ENCODE measurements around the gene DCAF12.

DNA sequence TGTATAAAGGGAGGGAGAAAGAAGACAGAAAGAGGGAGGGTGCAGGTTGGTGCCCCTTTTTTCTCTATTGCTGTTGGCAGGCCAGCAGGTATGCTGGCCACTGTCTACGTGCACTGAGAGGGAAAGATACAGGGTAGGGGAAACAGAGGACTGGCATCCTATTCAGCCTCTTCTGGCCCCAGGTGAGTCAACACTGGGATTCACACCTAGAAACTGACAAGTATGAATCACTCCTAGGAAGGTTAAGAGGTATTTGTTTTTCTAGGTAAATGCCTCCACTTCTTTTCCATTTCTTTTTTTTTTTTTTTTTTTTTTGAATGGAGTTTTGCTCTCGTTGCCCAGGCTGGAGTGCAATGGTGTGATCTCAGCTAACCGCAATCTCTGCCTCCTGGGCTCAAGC lies 49.6 kb upstream of the DCAF12 start:
- TF ChIP-seq, protein P1, sequence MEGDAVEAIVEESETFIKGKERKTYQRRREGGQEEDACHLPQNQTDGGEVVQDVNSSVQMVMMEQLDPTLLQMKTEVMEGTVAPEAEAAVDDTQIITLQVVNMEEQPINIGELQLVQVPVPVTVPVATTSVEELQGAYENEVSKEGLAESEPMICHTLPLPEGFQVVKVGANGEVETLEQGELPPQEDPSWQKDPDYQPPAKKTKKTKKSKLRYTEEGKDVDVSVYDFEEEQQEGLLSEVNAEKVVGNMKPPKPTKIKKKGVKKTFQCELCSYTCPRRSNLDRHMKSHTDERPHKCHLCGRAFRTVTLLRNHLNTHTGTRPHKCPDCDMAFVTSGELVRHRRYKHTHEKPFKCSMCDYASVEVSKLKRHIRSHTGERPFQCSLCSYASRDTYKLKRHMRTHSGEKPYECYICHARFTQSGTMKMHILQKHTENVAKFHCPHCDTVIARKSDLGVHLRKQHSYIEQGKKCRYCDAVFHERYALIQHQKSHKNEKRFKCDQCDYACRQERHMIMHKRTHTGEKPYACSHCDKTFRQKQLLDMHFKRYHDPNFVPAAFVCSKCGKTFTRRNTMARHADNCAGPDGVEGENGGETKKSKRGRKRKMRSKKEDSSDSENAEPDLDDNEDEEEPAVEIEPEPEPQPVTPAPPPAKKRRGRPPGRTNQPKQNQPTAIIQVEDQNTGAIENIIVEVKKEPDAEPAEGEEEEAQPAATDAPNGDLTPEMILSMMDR (conservative IDR thresholded peaks at IDR 0.05; ENCODE audit: low read depth, low read length) = no peak
- TF ChIP-seq RAD21 (IDR thresholded peaks at IDR 0.05; ENCODE audit: low read length) (no peak), POLR2A (IDR thresholded peaks at IDR 0.05; ENCODE audit: low read depth, low read length) (no peak), CEBPB (IDR thresholded peaks at IDR 0.05; ENCODE audit: low read depth, low read length) (no peak), RFX5 (IDR thresholded peaks at IDR 0.05; ENCODE audit: low read depth, low read length) (no peak), RCOR1 (IDR thresholded peaks at IDR 0.05; ENCODE audit: insufficient replicate concordance, low read length) (no peak), MXI1 (IDR thresholded peaks at IDR 0.05; ENCODE audit: borderline replicate concordance, low read depth, low read length) (no peak), BHLHE40 (IDR thresholded peaks at IDR 0.05; ENCODE audit: low read depth, low read length) (no peak), SMC3 (IDR thresholded peaks at IDR 0.05; ENCODE audit: low read depth, low read length) (no peak), CHD1 (IDR thresholded peaks at IDR 0.05; ENCODE audit: low read depth, low read length) (no peak), FOS (IDR thresholded peaks at IDR 0.05; ENCODE audit: low read depth, low read length) (no peak)
- TF ChIP-seq, protein P2, sequence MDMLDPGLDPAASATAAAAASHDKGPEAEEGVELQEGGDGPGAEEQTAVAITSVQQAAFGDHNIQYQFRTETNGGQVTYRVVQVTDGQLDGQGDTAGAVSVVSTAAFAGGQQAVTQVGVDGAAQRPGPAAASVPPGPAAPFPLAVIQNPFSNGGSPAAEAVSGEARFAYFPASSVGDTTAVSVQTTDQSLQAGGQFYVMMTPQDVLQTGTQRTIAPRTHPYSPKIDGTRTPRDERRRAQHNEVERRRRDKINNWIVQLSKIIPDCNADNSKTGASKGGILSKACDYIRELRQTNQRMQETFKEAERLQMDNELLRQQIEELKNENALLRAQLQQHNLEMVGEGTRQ (IDR thresholded peaks at IDR 0.05; ENCODE audit: low read depth, low read length) = no peak
- TF ChIP-seq, protein P3, sequence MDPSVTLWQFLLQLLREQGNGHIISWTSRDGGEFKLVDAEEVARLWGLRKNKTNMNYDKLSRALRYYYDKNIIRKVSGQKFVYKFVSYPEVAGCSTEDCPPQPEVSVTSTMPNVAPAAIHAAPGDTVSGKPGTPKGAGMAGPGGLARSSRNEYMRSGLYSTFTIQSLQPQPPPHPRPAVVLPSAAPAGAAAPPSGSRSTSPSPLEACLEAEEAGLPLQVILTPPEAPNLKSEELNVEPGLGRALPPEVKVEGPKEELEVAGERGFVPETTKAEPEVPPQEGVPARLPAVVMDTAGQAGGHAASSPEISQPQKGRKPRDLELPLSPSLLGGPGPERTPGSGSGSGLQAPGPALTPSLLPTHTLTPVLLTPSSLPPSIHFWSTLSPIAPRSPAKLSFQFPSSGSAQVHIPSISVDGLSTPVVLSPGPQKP (IDR thresholded peaks at IDR 0.05; ENCODE audit: borderline replicate concordance, low read depth, low read length) = no peak
